Bone marrow (tissue), 2 donors: Measurements from ENCODE around the gene CA7.

Source experiments
- DNase-seq, 2 donors: peaks; one replicate each; lab custom pipeline; 2025; lab: John Stamatoyannopoulos, UW

Gene CA7

GRCh38 chr16:66844342-66845079, at the start of gene CA7:
Gene CA7 (plus strand): TSS chr16:66844414. CDS start chr16:66844488, 74 bp downstream.
- DNase-seq = no peak

- DNase-seq = no peak
Observed at GRCh38 chr16:66798161-66798560, 46.1 kb upstream of the CA7 start.

- DNase-seq = no peak
Observed at GRCh38 chr16:66800856-66801255, 43.4 kb upstream of the CA7 start.

- DNase-seq = no peak
Observed at GRCh38 chr16:66801320-66802105, 42.7 kb upstream of the CA7 start, which contains the start of gene TERB1. Gene TERB1 (minus strand): TSS chr16:66801584. CDS start chr16:66796798, 4,786 bp downstream.

GRCh38 chr16:66802159-66802558, 42.1 kb upstream of the CA7 start:
- DNase-seq = no peak

GRCh38 chr16:66809765-66810164, 34.4 kb upstream of the CA7 start:
- no peak for DNase-seq

GRCh38 chr16:66810391-66810790, 33.8 kb upstream of the CA7 start:
- DNase-seq = no peak

- no peak for DNase-seq
Observed at GRCh38 chr16:66811043-66811442, 33.2 kb upstream of the CA7 start.

GRCh38 chr16:66814734-66815133, 29.5 kb upstream of the CA7 start:
- no peak for DNase-seq

- DNase-seq = no peak
Observed at GRCh38 chr16:66824006-66824405, 20.2 kb upstream of the CA7 start.

- peak; percentile 82 to 85 for DNase-seq
Observed at GRCh38 chr16:66830422-66831404, 13.5 kb upstream of the CA7 start, which contains the start of gene NAE1. Gene NAE1 (minus strand): TSS chr16:66830976. CDS start chr16:66830899, 77 bp downstream.

- DNase-seq = no peak
Observed at GRCh38 chr16:66832190-66832589, 12.0 kb upstream of the CA7 start.

GRCh38 chr16:66832661-66833305, 11.4 kb upstream of the CA7 start:
- DNase-seq = no peak

- no peak for DNase-seq
Observed at GRCh38 chr16:66834746-66835145, 9.5 kb upstream of the CA7 start.

- DNase-seq = no peak
Observed at GRCh38 chr16:66840883-66841282, 3.3 kb upstream of the CA7 start.

GRCh38 chr16:66841366-66841765, 2.8 kb upstream of the CA7 start:
- DNase-seq = no peak

- no peak for DNase-seq
Observed at GRCh38 chr16:66842765-66843164, 1.4 kb upstream of the CA7 start.

- no peak for DNase-seq
Observed at GRCh38 chr16:66843191-66843590, 1.0 kb upstream of the CA7 start.

GRCh38 chr16:66844009-66844341, 239 bp upstream of the CA7 start:
- DNase-seq = no peak

GRCh38 chr16:66845080-66845410, 831 bp downstream of the CA7 start:
- DNase-seq = no peak

- DNase-seq = no peak
Observed at GRCh38 chr16:66845791-66846221, 1.6 kb downstream of the CA7 start.

- DNase-seq = no peak
Observed at GRCh38 chr16:66846266-66846665, 2.1 kb downstream of the CA7 start.
